Panc1 (cell line): Measurements from ENCODE around the gene SKP1.

ENCODE experiments used
- CTCF ChIP-seq: fragments of 450-650 bp; IDR thresholded peaks from 2 replicates; pipeline ENCODE4 v1.5.1; 2017; ENCODE audit warnings: mild to moderate bottlenecking
- REST ChIP-seq, 2 experiments: IDR thresholded peaks; 2 replicates each; pipeline ENCODE4 v1.6.1; 2011 to 2012; ENCODE audit warnings: low read depth in 2 of 2, control low read depth in 1 of 2, low read length in 1 of 2, mild to moderate bottlenecking in 1 of 2, moderate library complexity in 1 of 2; ENCODE audit not compliant: insufficient read depth in 1 of 2
- SIN3A ChIP-seq: IDR thresholded peaks from 2 replicates; pipeline ENCODE4 v1.6.1; 2012; ENCODE audit warnings: low read depth, mild to moderate bottlenecking, low read length, moderate library complexity, borderline replicate concordance; ENCODE audit not compliant: insufficient read depth
- TCF7L2 ChIP-seq: IDR thresholded peaks from 2 replicates; pipeline ENCODE4 v1.6.1; 2011; ENCODE audit warnings: mild to moderate bottlenecking, low read depth, low read length, inconsistent platforms

GRCh38 chr5:134123360-134123759 lies 53.4 kb downstream of the SKP1 start:
- TF ChIP-seq CTCF (no peak), REST (IDR thresholded peaks at IDR 0.05; ENCODE audit: insufficient read depth in 1 of 2, low read depth in 2 of 2, low read length in 1 of 2) (no peak), TCF7L2 (no peak), SIN3A (no peak)
